OCI-M1 (cell line): Measurements from ENCODE around the gene DAGLB.

Experiments used
- DNase-seq: peaks from one replicate; lab custom pipeline; 2025; lab: John Stamatoyannopoulos, UW

DAGLB gene

GRCh38 chr7:6365451-6365850 lies 82.3 kb downstream of the DAGLB start:
- DNase-seq = no peak

- DNase-seq = peak; percentile 13
Measured at GRCh38 chr7:6360841-6361240, 86.9 kb downstream of the DAGLB start.

DNA sequence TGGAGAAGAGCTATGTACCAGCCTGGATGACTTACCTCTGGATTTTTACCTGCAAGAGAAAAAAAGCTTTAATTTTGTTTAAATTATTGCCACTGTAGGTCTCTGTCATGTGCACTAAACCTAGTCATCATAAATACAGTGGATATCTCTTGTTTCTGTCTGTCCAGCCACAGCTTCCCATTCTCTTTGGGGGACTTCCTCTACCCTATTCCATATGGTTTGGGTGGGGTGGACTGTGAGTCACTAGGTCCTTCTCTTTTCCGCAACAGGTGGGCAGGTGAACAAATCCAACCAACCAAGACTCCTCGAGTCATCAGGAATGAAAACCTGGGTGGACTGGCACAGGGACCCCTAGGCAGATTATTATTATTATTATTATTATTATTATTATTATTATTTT lies 88.0 kb downstream of the DAGLB start:
- DNase-seq = no peak
